IPS-11a (cell line): Measurements from ENCODE around the gene DPEP1.

Source experiments
- H3K4me3 ChIP-seq: one replicate; pipeline ENCODE4 v1.5.1; 2013; ENCODE audit warnings: low read depth, low read length, control low read depth

Gene DPEP1

DNA sequence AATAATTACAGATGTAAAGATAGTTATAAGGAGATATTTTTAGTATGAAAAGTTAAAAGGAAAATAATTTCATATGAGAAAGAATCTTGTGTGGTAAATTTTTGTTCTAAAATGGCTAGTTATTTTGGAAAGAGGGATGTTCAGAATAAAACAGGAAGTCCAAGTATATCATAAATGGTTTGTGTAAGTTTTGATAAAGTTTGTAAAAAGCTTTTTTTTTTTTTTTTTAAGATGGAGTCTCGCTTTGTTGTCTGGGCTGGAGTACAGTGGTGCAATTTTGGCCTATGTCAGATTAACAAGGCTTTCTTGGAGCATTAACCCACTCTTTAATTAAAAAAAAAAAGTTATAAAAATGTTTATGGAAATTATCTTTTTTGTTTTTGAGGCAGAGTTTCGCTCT is 64.8 kb downstream of the DPEP1 start:
- H3K4me3 ChIP-seq: no peak overlapping the region

DNA sequence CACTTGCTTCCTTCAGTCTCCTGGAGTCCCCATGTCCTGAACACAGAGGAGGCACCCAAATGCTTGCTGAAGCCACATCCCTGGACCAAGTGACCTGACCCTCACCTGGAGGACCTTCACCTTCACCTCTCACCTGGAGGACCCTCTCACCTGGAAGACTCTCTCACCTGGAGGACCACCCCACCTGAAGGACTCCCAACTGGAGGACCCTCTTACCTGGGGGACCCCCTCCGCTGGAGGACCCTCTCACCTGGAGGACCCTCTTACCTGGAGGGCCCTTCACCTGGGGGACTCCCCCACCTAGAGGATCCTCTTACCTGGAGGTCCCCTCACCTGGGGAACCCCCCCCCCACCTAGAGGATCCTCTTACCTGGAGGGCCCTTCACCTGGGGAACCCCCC is 72.5 kb downstream of the DPEP1 start:
- no peak overlapping the region for H3K4me3 ChIP-seq

DNA sequence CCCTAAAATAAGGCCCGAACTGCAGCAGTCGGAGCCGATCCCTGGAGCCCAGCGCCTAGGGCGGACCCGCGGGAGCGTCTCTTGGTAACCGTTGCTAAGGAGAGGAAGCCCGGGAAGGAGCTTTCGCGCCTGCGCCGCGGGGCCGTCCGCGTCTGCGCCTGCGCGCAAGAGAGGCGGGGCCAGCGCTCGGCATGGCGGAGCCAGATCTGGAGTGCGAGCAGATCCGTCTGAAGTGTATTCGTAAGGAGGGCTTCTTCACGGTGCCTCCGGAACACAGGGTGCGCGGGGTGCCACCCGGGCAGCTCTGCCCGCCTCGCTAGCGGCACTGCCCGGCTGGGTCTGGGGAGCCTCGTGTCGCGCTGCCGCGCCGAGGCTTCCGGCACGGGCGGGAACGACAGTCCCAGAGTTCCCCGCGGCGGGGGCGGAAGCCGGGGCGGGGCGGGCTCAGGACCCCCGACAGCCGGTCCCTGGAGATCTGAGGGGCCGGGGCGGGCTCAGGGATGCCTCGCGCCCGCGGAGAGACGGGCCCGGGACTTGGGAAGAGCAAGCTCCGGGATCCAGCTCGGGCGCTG is 73.2 kb downstream of the DPEP1 start, which contains the start of gene CDK10:
Gene CDK10, plus strand, starts transcription at position 170 of the 572 bp plus-strand sequence. Its CDS starts 22 bp downstream, at position 192.
- peak within 1 kb of the TSS; percentile 82 for H3K4me3 ChIP-seq

DNA sequence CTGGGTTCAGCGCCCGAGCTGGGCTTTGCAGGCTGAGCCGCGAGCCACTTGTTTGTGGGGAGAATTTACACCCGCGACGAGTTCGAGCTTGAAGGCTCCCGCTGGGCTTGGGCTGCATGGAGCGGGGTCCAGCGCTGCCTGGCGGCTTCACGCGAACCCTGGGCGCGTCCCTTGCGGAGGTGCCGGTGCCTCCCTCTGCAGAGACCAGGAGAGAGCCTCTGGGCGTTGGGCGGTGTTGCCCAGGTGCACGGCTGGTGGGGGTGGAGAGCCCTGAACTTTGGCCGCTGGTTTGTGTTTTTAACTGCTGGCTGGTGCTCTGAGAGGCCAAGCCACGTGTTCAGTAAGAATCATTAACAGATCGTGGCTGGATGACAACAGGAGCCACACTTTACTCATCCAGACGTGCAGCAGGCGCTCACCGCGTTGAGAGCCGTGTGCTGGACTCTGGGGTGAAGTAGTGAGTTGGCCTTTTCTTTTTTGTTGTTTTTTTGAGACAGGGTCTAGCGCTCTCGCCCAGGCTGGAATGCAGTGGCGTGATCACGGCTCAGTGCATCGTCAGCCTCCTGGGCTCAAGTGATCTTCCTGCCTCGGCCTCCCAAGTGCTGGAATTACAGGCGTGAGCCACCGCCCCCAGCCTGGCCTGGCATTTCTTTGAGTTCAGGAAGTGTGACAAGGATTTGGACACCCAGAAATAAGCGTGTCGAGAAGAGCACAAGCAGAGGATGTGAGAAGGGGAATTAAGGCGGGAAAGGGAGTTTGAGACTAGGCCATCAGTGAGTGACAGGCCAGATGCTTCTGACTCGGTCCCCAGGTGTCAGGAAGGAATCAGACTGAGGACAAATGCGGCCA is 73.9 kb downstream of the DPEP1 start:
- peak overlapping the region; percentile 82 for H3K4me3 ChIP-seq
